ELR (cell line): ENCODE data around the gene ZNF844.
"Not testable (repeated sequence)": the region's sequence is repeated elsewhere in the genome, so short reads cannot be mapped to it uniquely, and the experiment has no call there.

Source experiments
- DNase-seq: peaks from one replicate; pipeline ENCODE4 v3.0.0-alpha.2; 2015; ENCODE audit warnings: low read depth

The ZNF844 gene

GRCh38 chr19:12064590-12065538, at the start of gene ZNF844:
TSS of gene ZNF844 (plus strand) at chr19:12064731. CDS start at chr19:12064874, 143 bp downstream.
- peak; percentile 89 for DNase-seq

GRCh38 chr19:12015015-12015752, 49.3 kb upstream of the ZNF844 start:
- no peak for DNase-seq

GRCh38 chr19:12015753-12016116, 48.8 kb upstream of the ZNF844 start:
- DNase-seq: peak; percentile 2

- no peak for DNase-seq
Observed at GRCh38 chr19:12034198-12034597, 30.3 kb upstream of the ZNF844 start.

GRCh38 chr19:12034620-12035019, 29.9 kb upstream of the ZNF844 start:
- DNase-seq: peak; percentile 17

GRCh38 chr19:12035220-12036172, 29.0 kb upstream of the ZNF844 start, which contains the start of gene ZNF433:
TSS of gene ZNF433 (minus strand) at chr19:12035679. CDS start at chr19:12035539, 140 bp downstream.
- peak; percentile 94 for DNase-seq

- DNase-seq: no peak
Observed at GRCh38 chr19:12042893-12043292, 21.6 kb upstream of the ZNF844 start.

GRCh38 chr19:12043752-12044422, 20.6 kb upstream of the ZNF844 start:
- DNase-seq: no peak

GRCh38 chr19:12047868-12048267, 16.7 kb upstream of the ZNF844 start:
- DNase-seq: peak; percentile 16

GRCh38 chr19:12052091-12052496, 12.4 kb upstream of the ZNF844 start:
- peak; percentile 57 for DNase-seq

- peak; percentile 95 for DNase-seq
Observed at GRCh38 chr19:12052497-12053169, 11.9 kb upstream of the ZNF844 start, which contains the start of gene ZNF878. TSS of gene ZNF878 (minus strand) at chr19:12052961. CDS start at chr19:12052801, 160 bp downstream.

GRCh38 chr19:12055784-12056183, 8.7 kb upstream of the ZNF844 start:
- DNase-seq: peak; percentile 34

GRCh38 chr19:12075538-12076139, 11.1 kb downstream of the ZNF844 start:
- no peak for DNase-seq

- not testable (repeated sequence) for DNase-seq
Observed at GRCh38 chr19:12076331-12076730, 11.8 kb downstream of the ZNF844 start.

- DNase-seq: no peak
Observed at GRCh38 chr19:12077375-12077774, 12.8 kb downstream of the ZNF844 start.

GRCh38 chr19:12083336-12083735, 18.8 kb downstream of the ZNF844 start:
- DNase-seq: not testable (repeated sequence)

GRCh38 chr19:12085074-12085818, 20.7 kb downstream of the ZNF844 start:
- DNase-seq: no peak

GRCh38 chr19:12090807-12091206, 26.3 kb downstream of the ZNF844 start:
- peak; percentile 63 for DNase-seq
